Central memory CD4-positive, alpha-beta T cell (primary cell): ENCODE results near the gene SGMS1.

ENCODE experiments used
- DNase-seq: peaks from one replicate; pipeline ENCODE4 v3.0.0; 2022

Gene SGMS1

DNA sequence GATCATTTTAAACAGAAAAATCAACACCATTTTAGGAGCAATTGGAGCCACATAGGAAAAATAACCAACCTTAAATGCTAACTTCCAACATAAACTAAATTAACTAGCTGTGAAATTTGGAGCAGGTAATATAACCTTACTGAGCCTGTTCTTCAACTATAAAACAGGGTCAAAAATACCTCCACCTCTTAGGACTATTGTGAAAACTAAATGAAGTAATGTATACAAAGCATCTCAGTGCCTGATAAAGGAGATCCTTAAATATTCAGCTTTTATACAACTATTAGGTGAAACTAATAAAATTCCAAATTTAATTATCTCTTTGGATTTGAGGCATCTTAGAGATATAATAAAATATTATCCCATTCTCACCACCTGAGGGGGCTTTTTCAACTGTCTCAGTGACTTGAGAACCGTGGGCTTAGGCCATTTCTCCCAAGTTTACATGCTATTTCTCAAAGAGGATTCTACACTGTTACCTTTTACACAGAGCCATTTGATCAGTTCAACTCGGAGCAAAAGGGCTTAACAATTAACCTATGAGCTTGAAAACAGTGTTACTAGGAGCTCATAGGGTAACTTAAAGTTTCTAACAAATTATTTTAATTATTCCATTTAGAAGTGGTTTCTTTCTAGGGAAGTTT, 207.5 kb downstream of the SGMS1 start:
- DNase-seq = no peak

DNA sequence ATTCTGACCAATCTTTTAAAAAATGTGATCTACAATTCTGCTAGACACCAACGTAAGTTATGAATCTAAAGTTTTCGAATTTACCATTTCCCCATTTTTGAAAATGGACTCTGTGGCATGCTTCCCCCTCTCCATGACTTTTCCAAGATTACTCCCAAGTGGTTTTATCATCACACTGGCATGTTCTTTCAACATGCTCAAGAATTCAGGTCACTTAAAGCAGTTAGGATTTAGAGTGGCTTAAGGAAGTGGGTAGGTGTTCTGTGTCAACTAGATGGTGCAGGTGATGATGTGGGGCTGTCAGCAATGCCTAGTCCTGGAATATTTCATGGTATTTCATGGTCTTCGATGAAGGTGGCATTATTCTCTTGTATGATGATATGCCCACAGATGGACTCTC, 208.5 kb downstream of the SGMS1 start:
- DNase-seq = no peak

DNA sequence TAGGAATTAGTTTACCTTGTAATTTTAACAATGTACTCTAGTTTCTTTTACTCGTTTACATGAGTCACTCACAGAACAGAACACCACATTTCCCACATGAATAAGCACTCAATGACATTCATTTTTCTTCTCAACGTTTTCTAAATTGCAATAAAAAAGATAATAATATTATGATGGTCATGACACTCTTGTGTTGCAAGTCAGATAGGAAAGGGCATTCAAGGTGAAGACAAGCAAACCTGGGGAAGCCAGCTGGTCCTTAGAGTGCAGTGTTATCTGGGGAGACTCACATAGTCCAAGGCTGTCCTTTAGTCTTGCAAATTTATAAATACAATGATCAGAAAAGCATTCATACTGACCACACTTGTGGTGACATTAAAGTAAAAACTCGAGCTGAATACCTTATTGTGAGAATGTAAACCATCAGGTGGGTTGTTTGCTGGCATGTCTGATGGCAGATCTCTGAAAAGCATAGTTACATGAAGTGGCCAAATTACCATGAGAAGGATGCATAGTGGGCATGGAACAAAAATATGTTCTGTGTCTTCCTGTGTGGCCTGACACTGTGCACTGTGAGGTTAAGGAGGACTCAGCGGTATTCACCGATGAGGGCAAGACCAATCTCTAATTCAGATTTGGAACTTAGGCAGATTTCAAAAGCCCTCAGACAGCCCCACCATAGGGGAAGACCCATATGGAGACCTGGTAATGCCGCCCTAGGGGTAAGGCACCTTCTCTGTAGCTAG, 213.5 kb downstream of the SGMS1 start:
- no peak for DNase-seq

DNA sequence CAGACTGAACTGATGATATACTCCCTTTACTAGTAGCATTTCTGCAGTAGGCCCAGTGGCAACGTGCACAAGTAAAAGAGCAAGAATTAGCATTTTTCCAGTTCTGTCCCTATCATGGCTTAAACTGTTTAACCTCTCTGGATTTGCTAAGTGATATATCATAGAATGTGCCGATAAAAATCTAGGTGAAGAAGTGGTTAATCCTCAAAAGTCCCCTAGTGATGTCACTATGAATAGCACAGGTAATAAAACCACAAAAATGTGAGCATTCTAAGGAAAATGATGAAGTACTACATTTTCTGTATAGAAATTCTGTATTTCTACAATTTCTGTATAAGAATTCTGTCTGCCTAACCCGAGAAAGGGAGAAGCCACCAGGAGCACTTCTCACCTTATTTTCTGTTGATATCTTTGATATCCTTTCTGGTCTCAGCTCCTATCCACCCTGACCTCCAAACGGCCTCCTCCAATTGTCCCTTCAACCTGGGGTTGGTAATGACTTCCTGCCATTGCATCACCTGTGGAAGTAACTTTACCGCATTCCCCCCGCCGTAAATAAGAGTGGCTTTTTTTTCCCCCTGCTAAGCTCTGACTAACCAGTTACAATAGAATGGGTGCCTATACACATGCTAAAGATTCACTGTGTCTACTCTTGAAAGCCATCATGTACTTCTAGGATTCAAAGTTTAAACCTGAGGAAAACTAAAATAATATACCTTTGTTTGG, 216.5 kb downstream of the SGMS1 start:
- DNase-seq = no peak

DNA sequence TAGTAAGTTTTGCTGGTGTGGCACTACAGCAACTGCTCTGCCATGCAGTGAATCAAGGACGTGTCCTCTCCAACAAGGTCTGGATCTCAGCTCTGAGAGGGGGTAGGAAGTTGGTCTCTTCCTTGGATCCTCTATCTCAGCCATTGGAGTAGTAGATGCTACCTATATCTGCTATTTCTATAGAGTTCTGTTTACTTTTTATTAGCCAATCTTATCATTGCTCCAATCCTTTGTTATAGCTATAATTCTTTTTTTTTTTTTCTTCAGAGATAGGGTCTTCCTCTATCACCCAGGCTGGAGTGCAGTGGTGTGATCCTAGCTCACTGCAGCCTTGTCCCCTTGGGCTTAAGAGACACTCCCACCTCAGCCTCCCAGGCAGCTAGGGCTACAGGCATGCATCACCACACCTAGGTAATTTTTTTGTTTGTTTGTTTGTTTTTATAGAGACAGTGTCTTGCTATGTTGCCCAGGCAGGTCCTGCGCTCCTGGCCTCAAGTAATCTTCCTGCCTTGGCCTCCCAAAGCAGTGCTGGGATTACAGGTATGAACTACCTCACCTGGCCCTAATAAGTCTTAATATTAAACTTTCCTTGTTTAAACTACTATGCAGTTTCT, 217.2 kb downstream of the SGMS1 start:
- no peak for DNase-seq

DNA sequence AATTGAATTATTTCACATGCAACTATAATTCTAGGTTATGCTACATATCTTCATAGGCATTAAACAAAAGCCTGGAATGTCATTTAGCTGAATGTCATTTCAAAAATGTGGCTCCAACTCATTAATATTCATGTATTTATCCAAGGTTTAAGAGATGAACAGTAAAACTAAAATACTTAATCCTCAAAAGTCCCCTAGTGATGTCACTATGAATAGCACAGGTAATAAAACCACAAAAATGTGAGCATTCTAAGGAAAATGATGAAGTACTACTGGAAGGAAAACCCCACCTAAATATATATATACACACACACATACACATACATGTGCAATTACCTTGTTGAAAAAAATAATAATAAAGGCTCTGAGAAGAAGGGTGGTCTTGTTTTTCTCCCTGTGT, 218.0 kb downstream of the SGMS1 start:
- no peak for DNase-seq

DNA sequence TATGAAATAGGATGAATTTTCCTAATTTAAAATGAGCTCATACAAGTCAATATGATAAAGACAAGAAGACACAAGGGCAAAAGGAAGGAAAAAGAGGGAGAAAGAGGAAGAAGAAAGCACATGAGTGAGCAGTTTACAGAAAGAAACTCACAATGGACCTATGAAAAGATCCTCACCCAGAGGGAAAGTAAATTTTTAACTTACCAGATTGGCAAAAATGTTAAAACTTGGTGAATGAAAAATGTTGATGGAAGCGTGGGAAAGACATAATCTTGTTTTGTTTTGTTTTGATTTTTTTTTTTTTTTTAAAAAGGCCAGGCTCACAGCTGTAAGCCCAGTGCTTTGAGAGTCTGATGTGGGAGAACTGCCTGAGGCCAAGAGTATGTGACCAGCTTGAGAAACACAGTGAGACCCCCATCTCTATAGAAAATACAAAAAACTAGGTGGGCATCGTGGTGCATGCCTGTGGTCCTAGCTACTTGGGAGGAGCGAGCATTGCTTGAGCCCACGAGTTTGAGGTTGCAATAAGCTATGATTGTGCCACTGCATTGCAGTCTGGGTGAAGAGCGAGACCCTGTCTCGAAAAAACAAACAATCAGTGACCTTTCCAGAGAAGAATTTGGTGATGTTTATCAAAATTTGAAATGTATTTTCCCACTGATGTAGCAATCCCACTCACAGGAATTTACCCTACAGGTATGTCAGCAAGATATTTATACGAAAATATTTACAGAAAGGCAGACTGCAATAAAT, 219.6 kb downstream of the SGMS1 start:
- no peak for DNase-seq

DNA sequence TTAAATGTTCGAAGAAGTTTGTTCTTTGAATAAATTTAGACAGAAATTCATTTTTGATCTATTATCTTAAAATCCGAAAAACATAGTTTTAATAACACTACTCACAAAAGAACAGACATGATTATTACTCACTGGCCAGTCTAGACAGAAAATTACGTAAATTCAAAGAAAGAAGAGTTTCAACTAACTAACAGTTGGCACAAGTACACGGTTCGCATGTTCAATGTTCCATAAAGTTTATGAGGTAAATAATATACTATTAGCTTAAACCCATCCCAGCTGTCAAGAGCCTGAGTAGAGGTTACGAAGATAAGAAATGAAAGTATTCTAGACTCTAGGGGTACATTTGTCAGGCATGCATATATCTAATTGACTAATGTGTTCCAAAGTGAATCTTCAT, 220.7 kb downstream of the SGMS1 start:
- no peak for DNase-seq

DNA sequence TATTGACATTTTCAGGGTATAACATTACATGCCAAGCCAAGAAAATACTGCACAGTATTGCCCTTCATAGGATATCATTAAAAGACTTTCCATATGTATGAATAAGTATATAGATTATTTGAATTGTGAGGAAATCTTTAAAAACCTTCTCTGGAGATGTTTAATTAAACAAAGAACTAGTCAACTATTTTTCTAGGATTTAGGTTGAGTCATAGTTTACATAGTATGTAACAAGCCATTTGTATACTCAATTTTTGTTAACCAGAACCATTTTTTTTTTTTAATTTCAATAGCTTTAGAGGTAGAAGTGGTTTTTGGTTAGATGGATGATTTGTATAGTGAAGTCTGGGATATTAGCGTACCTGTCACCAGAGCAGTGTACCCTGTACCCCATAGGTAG, 221.3 kb downstream of the SGMS1 start:
- no peak for DNase-seq

DNA sequence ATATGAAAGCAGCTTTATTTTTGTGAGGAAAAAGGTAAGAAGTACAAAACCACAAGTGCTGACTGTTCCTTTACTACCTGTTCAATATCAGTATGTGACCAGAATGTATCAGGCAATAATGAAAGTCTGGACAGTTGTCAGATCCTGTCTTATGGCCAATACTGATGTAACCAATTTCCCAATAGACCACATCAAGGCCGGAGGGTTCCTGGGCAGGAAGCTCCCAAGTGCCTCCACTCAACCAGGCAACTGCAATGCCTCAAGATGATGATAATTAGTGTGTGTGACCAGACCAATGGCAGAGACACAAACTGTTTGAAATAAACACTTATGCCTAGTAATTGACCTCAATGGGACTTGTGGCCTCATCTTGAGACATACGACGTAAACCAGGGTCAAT, 223.1 kb downstream of the SGMS1 start:
- no peak for DNase-seq

DNA sequence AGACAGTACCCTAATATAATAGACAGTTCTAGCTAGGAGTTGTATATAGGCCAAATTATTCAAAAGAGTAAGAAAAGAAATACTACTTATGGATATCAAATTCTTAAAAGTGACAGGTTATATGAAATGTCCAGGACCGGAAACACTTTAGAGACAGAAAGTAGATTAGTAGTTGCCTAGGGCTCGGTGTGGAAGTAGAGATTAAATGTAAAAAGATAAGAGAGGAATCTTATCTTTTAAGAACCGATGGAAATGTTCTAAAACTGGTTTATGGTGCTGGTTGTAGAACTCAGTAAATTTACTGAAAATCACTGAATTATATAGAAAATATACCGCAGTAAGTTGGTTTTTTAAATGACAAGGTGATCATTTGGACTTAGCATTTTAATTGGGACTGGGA, 224.9 kb downstream of the SGMS1 start:
- no peak for DNase-seq

DNA sequence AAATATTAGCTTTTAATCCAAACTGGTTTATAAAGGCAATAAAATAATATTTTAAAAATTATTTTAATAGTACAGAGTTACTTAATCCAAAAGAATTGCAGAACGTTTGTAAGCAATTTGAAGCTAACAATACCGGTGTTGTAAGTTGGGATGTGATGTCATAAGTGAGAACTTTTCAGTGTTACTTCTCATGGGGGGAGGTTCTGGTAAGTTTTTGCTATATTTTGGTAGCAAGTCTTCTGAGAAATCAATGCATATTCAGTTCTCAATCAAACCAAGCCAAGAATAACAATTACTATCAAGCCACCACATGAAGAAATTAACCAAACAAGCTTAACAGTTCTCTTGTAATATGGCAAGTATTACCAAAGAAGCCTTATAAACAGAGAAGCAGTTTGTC, 225.4 kb downstream of the SGMS1 start:
- no peak for DNase-seq

DNA sequence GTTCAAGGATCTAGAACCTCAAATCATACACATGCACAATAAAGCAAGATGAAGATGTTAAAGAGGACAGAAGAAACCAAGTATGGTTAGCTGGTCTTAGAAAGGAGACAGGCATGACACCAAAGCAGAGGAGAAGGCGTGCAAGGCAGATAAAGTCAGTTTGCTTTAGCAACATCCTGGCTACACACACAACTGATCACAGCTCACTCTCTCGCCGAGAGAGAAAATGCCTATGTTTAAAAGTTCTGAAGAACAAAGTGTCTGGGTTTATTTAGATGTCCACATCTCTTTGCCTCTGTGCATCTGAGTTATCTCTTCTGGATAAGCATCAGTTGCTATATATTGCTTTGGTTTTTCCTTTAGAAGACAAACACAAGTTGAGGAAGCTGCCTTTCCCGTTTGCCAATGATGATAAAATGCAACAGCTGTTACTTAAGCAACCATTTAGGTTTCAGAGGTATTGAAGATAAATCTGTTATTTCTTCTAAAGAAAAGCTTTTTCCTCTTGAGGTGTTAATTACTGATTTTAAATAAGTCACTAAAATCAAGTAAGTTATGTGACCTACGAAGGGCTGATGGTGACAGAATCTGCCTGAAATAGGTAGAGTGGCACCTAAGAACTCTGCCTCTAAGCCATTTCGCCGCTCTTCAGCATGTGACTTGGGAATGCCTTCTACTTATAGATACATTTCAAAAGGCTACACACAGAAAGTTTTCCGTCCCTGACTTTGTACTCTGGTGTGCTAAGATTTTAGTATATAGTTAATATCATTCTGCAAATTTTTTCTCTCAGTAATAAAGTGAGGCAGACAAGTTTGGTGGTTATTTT, 226.2 kb downstream of the SGMS1 start:
- no peak for DNase-seq

DNA sequence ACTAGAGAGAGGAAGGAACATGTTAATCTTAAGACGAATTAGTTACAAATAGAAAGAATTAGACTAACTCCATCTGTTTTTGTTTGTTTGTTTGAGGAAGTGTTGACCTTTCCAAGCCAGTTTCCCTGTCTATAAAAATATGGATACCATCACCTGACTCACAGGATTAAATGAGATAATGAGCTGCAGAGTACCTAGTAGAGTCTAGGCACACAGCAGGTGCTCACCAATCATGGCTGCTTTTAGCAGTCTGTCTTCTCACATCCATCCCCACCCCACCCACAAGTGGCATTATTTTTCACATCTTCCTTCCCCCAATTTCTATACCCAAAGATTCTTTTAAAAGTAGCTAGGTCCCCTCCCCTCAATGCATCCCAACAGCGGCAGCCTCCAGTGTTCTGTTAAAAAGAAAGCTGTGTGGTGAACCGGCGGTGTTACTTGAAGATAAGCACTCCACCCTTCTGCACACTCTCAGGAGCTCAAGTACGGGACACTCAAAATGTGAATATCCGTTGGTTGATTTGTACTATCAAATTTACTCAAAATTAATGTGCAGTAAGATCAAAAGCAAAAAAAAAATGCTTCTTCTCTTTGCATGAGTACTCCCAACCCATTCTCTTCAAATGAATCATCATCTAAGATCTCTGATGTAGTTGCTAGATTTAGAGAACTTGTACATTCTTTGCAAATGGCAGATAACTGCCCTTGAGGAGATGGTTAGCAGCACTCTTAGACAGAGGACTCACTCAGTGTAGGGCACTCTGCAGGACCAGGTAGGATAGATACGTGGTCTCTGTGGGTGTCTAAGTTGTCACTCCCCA, 227.1 kb downstream of the SGMS1 start:
- no peak for DNase-seq

DNA sequence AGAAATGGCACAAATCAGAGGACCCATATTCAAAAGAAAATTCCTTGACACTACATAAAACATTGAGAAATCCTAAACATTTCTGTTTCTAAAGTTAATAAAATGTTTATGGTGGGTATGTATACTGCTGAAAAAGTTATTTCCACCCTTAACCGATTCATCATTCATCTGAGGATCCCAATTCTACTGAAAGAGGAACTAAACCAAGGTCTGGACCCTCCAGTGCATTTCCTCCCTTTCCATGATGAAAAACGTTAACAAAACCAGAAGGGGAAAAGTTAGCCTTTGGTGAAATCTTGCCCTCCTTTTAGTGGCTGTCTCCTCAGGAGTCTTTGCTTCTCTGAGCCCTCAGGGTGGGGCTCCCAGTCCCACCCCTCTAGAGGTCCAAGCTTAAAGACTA, 227.9 kb downstream of the SGMS1 start:
- no peak for DNase-seq

DNA sequence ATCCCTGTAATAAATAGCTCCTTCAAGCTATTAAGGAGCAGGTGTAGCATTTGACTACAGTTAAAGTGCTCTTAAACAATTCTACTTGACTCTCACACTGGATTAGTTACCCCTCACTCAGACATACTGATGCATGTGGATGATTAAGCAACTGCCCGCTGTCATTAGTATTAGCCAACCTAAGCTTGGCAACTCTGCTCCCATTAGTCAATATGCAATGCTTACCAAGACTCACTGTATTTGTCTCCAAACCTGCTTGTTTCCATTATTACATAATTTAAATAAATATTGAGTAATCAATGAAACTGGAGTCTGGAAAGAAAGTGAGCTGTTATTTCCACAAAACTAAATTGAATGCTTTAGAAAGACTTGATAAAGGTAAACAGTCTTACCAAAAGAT, 228.5 kb downstream of the SGMS1 start:
- DNase-seq = no peak

DNA sequence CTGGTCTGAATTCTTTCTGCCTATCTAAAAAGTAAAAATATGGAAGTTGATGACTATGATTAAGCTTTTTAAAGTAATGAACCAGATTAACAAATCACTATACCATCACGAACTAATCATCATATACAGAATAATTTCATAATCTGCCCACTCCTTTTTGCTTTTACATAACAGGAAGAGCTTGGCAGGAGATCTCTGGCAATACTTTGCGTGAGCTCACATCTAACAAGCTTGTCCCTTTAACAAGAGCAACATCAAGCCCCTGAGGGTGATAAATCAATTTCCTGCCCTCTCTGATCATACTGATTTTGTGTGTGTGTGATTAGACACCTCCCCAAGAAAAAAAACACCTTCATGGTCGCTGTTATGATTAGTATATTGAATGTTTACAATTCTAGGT, 228.9 kb downstream of the SGMS1 start:
- no peak for DNase-seq

DNA sequence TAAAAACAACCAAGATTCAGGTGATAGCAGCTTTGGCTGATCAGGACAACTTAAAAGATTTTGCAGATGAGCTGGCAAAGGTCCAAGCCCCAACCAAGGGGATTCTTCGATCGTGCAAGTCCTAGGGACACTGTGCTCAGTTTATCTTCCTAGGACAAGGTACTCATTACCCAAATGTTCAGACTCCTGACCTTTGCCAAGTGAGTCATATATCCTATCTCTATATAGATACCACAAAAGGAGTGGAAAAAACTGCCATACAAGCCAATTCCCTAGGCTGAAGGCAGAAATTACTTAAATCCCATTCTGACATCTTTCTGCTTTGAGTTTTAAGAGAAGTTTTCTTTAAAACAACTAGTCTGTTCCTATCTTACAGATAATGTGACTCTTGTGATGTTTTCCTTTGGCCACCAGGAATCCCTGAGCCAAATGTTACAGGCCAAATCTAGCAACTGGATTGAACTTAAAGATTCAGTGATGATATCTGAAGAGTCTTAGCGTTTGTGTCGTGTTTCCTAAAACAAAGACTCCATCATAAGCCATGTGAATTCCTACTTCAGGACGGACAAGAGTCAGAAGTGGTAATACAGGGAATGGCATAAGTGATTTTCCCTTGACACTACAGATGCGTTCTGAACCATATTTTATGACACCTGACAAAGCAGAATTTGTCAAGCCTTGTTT, 229.8 kb downstream of the SGMS1 start:
- no peak for DNase-seq

DNA sequence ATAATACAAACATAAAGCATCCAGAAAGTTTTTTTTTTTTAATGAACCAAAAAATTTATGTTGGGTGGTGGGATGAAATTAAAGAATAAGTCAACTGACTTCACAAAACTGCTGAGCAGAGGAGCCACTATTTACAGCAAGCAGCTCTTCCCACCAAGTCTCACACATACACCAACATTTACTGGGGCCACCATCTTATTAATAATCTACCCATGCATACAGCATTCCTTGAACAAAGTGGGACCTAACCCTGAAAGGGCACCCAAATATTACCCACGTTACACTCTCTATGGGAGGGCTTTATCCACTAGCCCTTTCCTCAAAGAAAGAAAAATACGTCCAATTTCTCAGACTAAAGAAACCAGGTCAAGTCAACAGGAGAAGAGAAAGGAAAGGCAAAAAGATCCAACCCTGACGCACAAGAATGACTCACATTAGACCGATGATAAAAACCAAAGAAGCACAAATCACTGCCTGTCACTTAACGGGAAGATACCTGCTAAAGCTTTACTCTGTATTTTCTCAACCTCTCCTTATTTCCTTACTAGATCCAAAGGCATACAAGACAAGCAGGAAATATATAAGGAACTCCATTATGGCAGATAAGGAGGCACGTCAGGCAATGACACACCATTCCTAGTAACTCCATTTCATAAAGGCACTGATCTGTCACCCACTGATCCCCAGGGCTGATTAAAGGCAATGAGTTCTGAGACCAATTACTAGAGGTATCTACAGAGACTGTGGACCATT, 230.6 kb downstream of the SGMS1 start:
- no peak for DNase-seq

DNA sequence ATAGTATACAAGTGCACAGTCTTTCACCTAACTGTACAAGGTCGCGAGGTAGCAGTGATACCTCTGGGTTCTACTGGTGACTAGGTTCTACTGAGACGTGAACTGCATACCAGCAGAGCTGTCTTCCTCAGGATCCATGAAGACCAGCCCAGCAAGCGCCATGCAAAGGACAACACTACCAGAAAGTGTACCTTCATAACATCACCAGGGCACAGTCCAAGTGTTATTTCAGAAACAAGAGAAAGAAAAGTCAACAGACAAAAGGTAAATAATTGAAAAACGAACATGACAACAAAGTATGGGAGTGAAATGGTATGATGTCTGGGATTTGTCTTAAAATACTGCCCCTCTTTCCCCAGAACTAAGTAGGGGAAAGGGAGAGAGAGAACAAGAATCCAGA, 231.3 kb downstream of the SGMS1 start:
- no peak for DNase-seq
